ENCODE measurements around the gene NFIA.

Gene NFIA

GRCh38 chr1:61506944-61507500, 424.7 kb downstream of the NFIA start:
- H3K27ac ChIP-seq, result no peak overlapping the region
- H3K4me3 ChIP-seq (ENCODE audit: low read depth, low read length), result no peak overlapping the region
- in situ Hi-C loops (cut with HindIII; ENCODE audit: low pct_ligation_motif_present, low sequenced_read_pairs), result no loop called here
- TF ChIP-seq CTCF (IDR thresholded peaks at IDR 0.05; ENCODE audit: low read depth, low read length, missing control alignments), result no peak
- H3K27me3 ChIP-seq (replicated peaks), result no peaks in the 10 kb centered on the region
- no peaks in the 10 kb centered on the region for H3K36me3 ChIP-seq (replicated peaks)
- no peak for DNase-seq
